Ascending aorta (tissue), 2 donors: ENCODE measurements around the gene RNF40. TPM values are rescaled to one million over a fixed set of nuclear protein-coding genes. Genes with fewer than 3 reads are reported as not detected.

Experiments
- DNase-seq, 2 donors: peaks; one replicate each; pipeline ENCODE4 v3.0.0-alpha.2; 2019; ENCODE audit warnings: low spot score in 2 of 2
- H3K27ac ChIP-seq, 2 donors: fragments of 200-600 bp; sonication (generic); one replicate each; pipeline ENCODE4 v1.5.1; 2016 to 2017; ENCODE audit warnings: mild to moderate bottlenecking in 1 of 2
- H3K27me3 ChIP-seq: fragments of 200-600 bp; sonication (generic); one replicate; pipeline ENCODE4 v1.5.1; 2017
- H3K36me3 ChIP-seq, 2 donors: fragments of 200-600 bp; sonication (generic); one replicate each; pipeline ENCODE4 v1.5.1; 2016
- H3K4me1 ChIP-seq, 2 donors: fragments of 200-600 bp; sonication (generic); one replicate each; pipeline ENCODE4 v1.5.1; 2016 to 2017; ENCODE audit warnings: mild to moderate bottlenecking in 1 of 2
- H3K4me3 ChIP-seq, 2 donors: fragments of 200-600 bp; sonication (generic); one replicate each; pipeline ENCODE4 v1.5.1; 2016 to 2017; ENCODE audit warnings: mild to moderate bottlenecking in 1 of 2
- H3K9me3 ChIP-seq, 2 donors: fragments of 200-600 bp; sonication (generic); one replicate each; pipeline ENCODE4 v1.5.1; 2016
- CTCF ChIP-seq, 3 experiments: fragments of 200-600 bp in 2 of 3; fragments of 450-650 bp in 1 of 3; sonication (generic) in 2 of 3; IDR thresholded peaks; one replicate each; pipeline ENCODE4 v1.5.1; 2016 to 2019; ENCODE audit warnings: antibody characterized with exemption in 3 of 3, mild to moderate bottlenecking in 1 of 3, moderate library complexity in 1 of 3
- intact Hi-C: fragments of 100-400 bp; cut with DNase I; formaldehyde crosslinking; loops from one replicate; pipeline ENCODE4 v1.15.1; 2023
- total RNA-seq: library from RNA; depleted of rRNA; stranded (reverse); fragments of >200 nt; gene quantifications from one replicate; pipeline ENCODE4 v1.1.0, GENCODE V29; 2016

Gene RNF40
- total RNA-seq, 1 donor from 2014 or later: 66.3 TPM

DNA sequence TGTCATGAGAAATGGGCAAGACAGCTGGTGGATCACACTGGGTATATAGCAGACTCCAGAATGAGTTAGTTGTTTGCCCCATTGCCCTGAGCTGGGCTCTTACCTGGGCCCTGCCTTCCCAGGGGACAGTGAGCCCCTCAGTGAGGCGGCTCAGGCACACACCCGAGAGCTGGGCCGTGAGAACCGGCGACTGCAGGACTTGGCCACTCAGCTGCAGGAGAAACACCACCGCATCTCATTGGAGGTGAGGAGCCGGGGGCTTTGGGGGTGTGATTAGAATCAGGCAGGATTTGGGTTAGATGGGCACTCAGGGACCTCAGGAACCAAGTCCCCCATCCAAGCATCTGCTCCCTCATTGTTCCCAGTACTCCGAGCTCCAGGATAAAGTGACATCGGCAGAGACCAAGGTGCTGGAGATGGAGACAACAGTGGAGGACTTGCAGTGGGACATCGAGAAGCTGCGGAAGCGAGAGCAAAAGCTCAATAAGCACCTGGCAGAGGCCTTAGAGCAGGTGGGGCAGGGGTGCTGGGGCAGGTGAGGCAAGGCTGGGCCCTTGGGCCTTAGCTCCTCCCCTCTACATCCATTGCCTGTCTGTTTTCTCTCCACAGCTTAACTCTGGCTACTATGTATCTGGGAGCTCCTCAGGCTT lies 2.8 kb downstream of the RNF40 start:
- no peak for TF ChIP-seq CTCF (IDR thresholded peaks at IDR 0.05)
- intact Hi-C loops: no loop called here
- H3K27ac ChIP-seq: no peak overlapping the region
- peaks cover 61 to 64% of the 10 kb centered on the region in 2 donors for H3K36me3 ChIP-seq
- no peak for DNase-seq
- H3K4me3 ChIP-seq: no peak overlapping the region
- peaks cover 16 to 20% of the 10 kb centered on the region in 2 donors for H3K4me1 ChIP-seq
- H3K9me3 ChIP-seq: no peaks in the 10 kb centered on the region
- H3K27me3 ChIP-seq: no peaks in the 10 kb centered on the region

DNA sequence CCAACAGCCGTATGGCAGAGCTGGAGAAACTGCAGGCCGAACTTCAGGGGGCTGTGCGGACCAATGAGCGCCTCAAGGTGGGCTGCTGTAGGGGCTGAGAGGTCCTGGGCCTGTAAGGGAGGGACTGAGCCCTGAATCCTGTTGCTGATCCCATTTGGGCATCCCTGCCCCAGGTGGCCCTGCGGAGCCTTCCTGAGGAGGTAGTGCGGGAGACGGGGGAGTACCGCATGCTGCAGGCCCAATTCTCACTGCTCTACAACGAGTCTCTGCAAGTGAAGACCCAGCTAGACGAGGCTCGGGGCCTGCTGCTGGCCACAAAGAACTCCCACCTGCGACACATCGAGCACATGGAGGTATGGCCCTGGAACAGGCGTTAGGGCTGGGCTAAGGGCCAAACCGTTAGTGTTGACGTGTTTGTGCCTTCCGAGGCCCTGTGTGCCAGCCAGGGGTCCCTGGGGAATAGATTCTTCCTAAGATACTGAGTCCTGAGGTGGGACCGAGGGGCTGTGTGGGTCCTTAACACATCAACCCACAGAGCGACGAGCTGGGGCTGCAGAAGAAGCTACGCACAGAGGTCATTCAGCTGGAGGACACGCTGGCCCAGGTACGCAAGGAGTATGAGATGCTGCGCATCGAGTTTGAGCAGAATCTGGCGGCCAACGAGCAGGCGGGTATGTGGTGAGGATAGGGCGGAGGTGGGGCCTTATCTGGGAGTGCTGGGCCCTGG lies 4.2 kb downstream of the RNF40 start:
- Histone ChIP-seq H3K27ac (no peak overlapping the region), H3K4me3 (no peak overlapping the region), H3K4me1 (peaks cover 11 to 14% of the 10 kb centered on the region in 2 donors), H3K36me3 (peaks cover 74 to 78% of the 10 kb centered on the region in 2 donors), H3K9me3 (no peaks in the 10 kb centered on the region), H3K27me3 (no peaks in the 10 kb centered on the region)
- TF ChIP-seq CTCF (IDR thresholded peaks at IDR 0.05): no peak
- intact Hi-C loops: no loop called here
- DNase-seq: no peak

GRCh38 chr16:30766933-30767284 lies 4.8 kb downstream of the RNF40 start:
- intact Hi-C loops: no loop called here
- H3K9me3 ChIP-seq: no peaks in the 10 kb centered on the region
- H3K27me3 ChIP-seq: no peaks in the 10 kb centered on the region
- DNase-seq: no peak
- peaks cover 9 to 14% of the 10 kb centered on the region in 2 donors for H3K4me1 ChIP-seq
- H3K4me3 ChIP-seq: no peak overlapping the region
- H3K27ac ChIP-seq: no peak overlapping the region
- no peak for TF ChIP-seq CTCF (IDR thresholded peaks at IDR 0.05)
- H3K36me3 ChIP-seq: peaks cover 80 to 84% of the 10 kb centered on the region in 2 donors

DNA sequence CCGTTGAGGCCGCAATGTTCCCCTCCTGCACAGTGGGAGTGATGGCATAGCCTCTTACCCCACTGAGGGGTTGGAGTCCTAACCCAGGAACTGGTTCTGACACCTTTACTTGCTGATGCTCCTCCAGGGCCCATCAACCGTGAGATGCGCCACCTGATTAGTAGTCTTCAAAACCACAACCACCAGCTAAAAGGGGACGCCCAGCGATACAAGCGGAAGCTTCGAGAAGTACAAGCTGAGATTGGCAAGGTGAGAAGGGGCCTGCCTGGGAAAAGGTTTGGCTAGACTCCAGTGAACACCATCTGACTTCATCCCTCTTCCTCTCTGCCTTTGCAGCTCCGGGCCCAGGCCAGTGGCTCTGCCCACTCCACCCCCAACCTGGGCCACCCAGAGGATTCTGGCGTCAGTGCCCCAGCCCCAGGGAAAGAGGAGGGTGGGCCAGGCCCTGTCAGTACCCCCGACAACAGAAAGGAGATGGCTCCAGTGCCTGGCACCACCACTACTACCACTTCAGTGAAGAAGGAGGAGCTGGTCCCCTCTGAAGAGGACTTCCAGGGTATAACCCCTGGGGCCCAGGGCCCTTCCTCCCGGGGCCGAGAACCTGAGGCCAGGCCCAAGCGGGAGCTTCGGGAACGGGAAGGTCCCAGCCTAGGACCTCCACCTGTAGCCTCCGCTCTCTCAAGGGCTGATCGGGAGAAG lies 5.8 kb downstream of the RNF40 start:
- TF ChIP-seq CTCF (IDR thresholded peaks at IDR 0.05): no peak
- no peak overlapping the region for H3K27ac ChIP-seq

DNA sequence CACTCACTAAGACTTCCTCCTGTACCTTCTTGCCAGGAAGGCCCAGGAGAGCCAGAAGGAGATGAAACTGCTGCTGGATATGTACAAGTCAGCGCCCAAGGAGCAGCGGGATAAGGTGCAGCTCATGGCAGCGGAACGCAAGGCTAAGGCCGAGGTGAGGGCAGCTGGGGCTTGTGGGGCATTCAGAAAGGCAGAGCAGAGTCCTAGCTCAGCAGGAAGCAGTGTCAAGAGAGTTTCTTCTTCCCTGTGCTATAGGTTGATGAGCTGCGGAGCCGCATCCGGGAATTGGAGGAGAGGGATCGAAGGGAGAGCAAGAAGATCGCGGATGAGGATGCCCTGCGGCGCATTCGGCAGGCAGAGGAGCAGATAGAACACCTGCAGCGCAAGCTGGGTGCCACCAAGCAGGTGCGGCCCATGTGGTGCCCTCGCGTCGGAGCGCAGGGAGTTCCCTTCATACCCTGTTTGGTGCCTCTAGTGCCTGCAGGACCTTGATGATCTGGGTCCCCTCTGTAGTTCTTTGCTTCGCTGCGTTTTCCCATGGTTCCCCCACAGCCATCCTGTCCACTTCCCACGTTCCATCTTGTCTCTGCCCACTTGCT lies 6.6 kb downstream of the RNF40 start:
- intact Hi-C loops: no loop called here
- no peaks in the 10 kb centered on the region for H3K9me3 ChIP-seq
- H3K36me3 ChIP-seq: peaks cover 96 to 97% of the 10 kb centered on the region in 2 donors
- H3K4me1 ChIP-seq: peaks cover 0 to 3% of the 10 kb centered on the region in 2 donors
- H3K27me3 ChIP-seq: no peaks in the 10 kb centered on the region
- TF ChIP-seq CTCF (IDR thresholded peaks at IDR 0.05): no peak
- DNase-seq: no peak
- no peak overlapping the region for H3K27ac ChIP-seq
- H3K4me3 ChIP-seq: no peak overlapping the region

More for the DNA sequence above, 5.8 kb downstream of the RNF40 start:
- H3K27me3 ChIP-seq: no peaks in the 10 kb centered on the region
- no peak for DNase-seq
- intact Hi-C loops: no loop called here
- H3K9me3 ChIP-seq: no peaks in the 10 kb centered on the region
- no peak overlapping the region for H3K4me3 ChIP-seq
- H3K4me1 ChIP-seq: peaks cover 6 to 9% of the 10 kb centered on the region in 2 donors
- H3K36me3 ChIP-seq: peaks cover 90 to 94% of the 10 kb centered on the region in 2 donors
